ENCODE results near the gene PPP1R13L.

- TF ChIP-seq POLR2A (IDR thresholded peaks at IDR 0.05) (no peak), CTCF (IDR thresholded peaks at IDR 0.05) (no peak)
Observed at GRCh38 chr19:45403272-45403671, 1.6 kb downstream of the PPP1R13L start.

Measured in vagina (tissue), 2 donors.